ENCODE data around the gene EDC4.

The EDC4 gene

GRCh38 chr16:67853670-67854069, 19.2 kb upstream of the EDC4 start:
- no peak overlapping the region for H3K27ac ChIP-seq
- TF ChIP-seq ZFX (IDR thresholded peaks at IDR 0.05) (no peak), CTCF (conservative IDR thresholded peaks at IDR 0.05) (no peak)

- TF ChIP-seq ZFX (IDR thresholded peaks at IDR 0.05) (no peak), CTCF (conservative IDR thresholded peaks at IDR 0.05) (no peak)
- H3K27ac ChIP-seq, result no peak overlapping the region
Observed at GRCh38 chr16:67855789-67856188, 17.1 kb upstream of the EDC4 start.

DNA sequence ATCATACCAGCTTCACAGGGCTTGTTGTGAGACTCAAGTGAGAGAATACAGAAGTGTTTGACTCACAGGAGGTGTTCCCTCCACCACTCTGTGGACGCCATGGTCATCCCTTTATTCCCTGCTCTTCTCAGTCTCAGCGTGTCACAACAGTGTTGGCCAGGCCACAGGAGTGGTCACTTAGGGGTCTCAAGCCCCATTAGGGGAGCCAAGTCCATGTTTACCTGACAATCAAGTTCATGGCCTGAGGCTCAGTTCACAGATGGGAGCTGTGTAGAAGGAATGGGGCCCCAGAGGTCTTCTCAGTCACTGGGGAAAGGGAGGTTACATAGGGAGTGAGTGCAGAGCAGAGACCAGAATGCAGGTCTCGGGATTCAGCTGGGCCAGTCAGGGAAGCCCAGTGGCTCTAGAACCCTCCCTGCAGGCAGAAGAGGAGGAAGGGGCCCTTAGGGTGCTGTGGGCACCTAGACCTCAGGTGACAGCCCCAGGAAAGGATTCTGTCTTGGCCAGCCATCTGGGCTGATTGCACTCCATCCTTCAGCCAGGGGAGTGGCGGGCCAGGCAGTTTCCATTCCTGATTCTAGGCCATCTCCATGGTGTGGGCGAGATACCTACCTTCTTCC, 15.8 kb upstream of the EDC4 start:
- no peak for TF ChIP-seq ZFX (IDR thresholded peaks at IDR 0.05)
- TF ChIP-seq CTCF (conservative IDR thresholded peaks at IDR 0.05), result no peak
- no peak overlapping the region for H3K27ac ChIP-seq

DNA sequence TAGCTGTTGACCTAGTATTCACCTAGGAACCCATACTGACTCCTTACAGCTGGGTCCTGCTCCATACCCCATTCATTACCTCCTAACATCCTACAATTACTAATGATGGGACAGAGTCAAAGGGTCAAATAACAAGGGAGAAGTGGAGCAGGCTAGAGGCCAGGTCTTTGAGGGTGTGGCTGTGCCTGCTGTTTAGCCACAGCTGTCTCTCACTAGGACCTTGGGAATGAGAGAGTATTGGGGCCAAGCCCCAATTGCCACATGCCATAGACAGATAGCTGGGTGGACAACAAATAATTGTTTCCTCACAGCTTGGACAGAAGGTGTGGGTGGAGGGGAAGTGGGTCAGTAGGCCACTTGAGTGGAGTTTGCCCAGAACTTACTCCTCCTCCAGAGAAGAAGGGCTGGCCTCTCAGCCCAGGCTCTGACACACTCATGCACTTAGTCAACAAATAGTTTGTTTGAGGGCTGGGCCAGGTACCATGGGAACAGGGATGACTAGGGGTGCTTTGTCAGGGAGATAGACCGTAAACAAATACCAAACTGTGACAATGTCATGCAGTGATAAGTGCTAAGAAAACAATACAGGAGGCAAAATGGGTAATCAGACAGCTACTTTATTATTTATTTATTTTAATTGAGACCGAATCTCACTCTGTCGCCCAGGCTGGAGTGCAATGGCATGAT, 15.2 kb upstream of the EDC4 start:
- TF ChIP-seq CTCF (conservative IDR thresholded peaks at IDR 0.05), result no peak
- TF ChIP-seq ZFX (IDR thresholded peaks at IDR 0.05), result no peak
- H3K27ac ChIP-seq, result no peak overlapping the region

DNA sequence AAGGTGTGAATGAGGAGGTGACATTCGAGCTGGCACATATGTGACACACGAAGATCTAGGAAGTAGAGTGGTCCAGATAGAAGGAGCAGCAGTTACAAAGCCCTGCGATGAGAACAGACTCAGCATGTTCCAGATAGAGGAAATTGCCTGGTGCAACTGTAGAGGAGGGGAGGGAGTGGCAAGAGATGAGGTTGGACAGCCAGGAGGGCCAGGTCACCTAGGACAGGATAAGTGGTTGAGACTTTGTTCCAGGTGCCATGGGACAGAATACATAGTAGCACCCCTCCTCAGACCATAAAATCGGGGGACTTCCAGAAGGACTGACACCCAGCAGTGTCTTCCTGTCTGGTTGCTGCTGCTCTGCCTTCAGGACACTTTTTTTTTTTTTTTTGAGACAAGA, 14.4 kb upstream of the EDC4 start:
- no peak overlapping the region for H3K27ac ChIP-seq
- TF ChIP-seq CTCF (conservative IDR thresholded peaks at IDR 0.05) (no peak), ZFX (IDR thresholded peaks at IDR 0.05) (no peak)

DNA sequence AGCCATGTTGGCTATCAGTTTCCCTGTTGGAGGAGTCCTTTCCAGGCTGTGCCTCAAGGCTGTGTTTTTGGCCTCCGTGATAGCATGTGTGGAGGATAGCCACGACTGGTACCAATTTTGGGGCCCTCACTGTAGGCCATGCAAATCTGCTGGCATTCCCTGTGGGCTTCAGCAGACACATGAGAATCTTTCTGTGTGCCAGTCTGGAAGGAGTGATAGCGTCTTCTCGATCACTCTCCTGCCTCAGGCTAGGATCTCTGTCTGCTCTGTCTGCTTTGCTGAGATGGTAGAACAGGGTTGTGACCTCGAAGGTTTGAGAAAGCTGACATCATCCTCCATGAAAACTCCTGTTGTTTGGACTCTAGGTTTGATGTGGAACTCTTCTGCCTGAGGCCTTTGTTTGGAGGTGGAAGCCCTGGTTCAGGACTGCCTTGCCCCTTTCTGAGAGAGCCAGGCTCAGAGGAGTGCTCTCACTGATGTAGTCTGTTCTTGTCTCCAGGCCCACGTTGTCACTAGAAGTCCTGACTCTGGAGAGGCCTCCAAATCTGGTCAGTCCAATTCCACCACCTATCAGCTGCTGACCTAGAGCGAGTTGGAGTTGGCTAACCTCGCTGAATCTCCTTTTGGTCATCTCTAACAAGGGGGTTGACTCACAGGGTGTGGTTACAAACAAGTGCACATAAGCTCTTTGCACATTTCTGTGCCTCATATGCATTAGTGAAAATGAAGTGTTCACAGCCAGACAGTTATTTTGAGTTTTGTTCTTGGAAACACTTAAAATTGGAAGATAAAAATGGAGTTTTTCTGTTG, 12.1 kb upstream of the EDC4 start:
- no peak overlapping the region for H3K27ac ChIP-seq
- no peak for TF ChIP-seq CTCF (conservative IDR thresholded peaks at IDR 0.05)
- no peak for TF ChIP-seq ZFX (IDR thresholded peaks at IDR 0.05)

DNA sequence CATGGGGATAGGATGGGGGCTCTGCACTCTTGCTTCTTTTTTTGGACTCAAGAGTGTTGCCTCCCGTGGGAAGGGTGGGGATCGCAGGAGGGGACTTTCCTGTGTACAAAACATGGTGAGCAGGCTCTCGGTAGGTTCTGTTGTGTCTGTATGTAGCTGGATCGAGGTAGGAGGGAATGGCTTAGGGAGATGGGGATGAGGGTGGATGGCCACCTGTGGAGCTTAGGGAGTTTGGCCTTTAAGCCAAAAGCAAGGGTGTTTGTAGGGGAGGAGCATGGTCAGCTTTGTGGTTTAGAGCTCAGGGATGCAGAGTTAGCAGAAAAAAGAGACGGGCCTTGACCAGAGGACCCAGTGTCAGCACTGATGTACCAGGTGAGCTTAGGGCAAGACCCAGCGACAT, 11.0 kb upstream of the EDC4 start:
- no peak overlapping the region for H3K27ac ChIP-seq
- TF ChIP-seq CTCF (conservative IDR thresholded peaks at IDR 0.05) (no peak), ZFX (IDR thresholded peaks at IDR 0.05) (no peak)

All from C4-2B (cell line).